RCC 7860 (cell line): ENCODE results near the gene ASNS.
A peak's percentile ranks its signal among the peaks of the same experiment; 100 is the strongest.
"Not testable (repeated sequence)": the region's sequence is repeated elsewhere in the genome, so short reads cannot be mapped to it uniquely, and the experiment has no call there.

ENCODE experiments used
- DNase-seq: peaks from one replicate; pipeline ENCODE4 v3.0.0-alpha.2; 2015; ENCODE audit warnings: low spot score
- FAIRE-seq: peaks from 2 replicates; lab custom pipeline; 2012; peaks lifted over from hg19 to GRCh38; lab: Jason Lieb, UNC

The ASNS gene

GRCh38 chr7:97872025-97872669 lies at the start of gene ASNS:
ASNS (minus strand) TSS chr7:97872408; CDS start chr7:97869156, 3,252 bp downstream.
- DNase-seq (peak; percentile 72), FAIRE-seq (no peak)

- not testable (repeated sequence) for FAIRE-seq, DNase-seq
These were observed 49.0 kb upstream of the ASNS start for GRCh38 chr7:97921254-97921653.

DNA sequence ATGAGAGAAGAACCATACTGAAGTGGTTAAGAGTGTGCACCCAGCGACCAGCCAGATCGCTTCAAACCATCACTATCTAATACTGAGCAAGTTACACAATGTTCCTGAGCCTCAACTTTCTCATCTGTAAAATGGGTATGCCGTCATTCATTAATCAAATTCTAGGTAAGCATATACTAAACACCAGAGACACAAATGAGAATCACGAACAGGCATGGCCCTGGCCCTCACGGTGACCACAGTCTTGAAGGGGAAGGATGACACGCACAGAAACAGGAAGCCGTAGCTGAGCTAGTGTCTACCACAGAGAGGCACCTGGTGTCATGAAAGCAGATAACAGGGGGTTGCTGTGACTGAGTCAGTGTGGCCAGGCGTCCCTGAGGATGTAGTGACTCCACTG lies 43.1 kb upstream of the ASNS start:
- not testable (repeated sequence) for DNase-seq, FAIRE-seq

DNA sequence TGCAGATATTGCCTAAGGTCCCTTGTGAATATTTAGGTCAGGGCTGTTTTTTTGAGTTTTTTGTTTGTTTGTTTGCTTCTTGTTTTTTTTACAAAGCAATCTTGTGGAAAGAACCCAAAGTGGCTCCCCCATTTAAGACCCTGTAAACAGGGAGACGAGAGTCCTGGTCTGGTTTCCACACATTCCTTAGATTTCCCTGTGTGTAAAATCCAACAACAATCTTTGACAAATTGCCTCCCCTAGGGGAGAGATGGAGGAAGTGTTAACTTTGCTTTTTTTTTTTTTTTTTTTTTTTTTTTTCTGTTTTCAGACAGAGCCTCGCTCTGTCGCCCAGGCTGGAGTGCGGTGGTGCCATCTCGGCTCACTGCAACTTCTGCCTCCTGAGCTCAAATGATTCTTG lies 40.1 kb upstream of the ASNS start:
- not testable (repeated sequence) for FAIRE-seq

GRCh38 chr7:97896893-97897292 lies 24.7 kb upstream of the ASNS start:
- not testable (repeated sequence) for FAIRE-seq

More for the DNA sequence above, 40.1 kb upstream of the ASNS start:
- DNase-seq: not testable (repeated sequence)

GRCh38 chr7:97891721-97892120 lies 19.5 kb upstream of the ASNS start:
- FAIRE-seq: not testable (repeated sequence)

More at GRCh38 chr7:97896893-97897292, 24.7 kb upstream of the ASNS start:
- DNase-seq: not testable (repeated sequence)

GRCh38 chr7:97879527-97879926 lies 7.3 kb upstream of the ASNS start:
- not testable (repeated sequence) for DNase-seq, FAIRE-seq

More at GRCh38 chr7:97891721-97892120, 19.5 kb upstream of the ASNS start:
- DNase-seq: not testable (repeated sequence)

DNA sequence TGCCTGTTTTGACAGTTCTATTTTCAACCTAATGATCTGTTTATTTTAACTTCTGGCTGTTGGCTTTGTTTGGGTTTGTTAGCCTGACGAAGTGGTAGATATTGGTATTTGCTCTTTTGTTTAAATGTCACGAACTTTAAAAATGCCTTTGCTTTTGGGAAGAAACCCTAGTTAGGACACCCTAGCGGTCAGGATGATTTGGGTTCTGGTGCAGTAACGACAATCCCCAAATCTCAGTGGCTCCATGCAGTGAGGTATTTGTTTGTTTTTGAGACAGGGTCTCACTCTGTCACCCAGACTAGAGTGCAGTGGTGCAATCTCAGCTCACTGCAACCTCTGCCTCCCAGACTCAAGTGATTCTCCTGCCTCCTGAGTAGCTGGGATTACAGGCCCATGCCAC lies 2.7 kb upstream of the ASNS start:
- not testable (repeated sequence) for FAIRE-seq, DNase-seq

GRCh38 chr7:97873606-97874005 lies 1.4 kb upstream of the ASNS start:
- FAIRE-seq (no peak), DNase-seq (no peak)

DNA sequence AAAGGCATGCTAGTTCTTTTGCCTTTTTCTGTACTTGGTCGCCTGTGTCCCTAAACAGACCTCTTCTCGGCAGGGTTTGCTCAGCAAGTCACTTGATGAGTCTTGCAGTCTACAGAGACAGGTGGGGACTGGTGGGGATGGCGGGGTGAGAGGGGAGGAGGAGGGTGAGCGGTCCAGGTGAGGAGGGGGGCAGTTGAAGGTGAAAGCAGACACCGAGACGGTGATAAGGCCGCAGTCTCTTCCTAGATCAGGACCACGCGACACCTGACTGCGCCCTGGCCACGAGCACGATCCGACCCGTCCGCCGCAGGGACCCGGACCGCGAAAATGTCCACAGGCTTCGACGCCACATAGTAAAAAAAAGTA lies 566 bp downstream of the ASNS start:
- DNase-seq: no peak
- no peak for FAIRE-seq

DNA sequence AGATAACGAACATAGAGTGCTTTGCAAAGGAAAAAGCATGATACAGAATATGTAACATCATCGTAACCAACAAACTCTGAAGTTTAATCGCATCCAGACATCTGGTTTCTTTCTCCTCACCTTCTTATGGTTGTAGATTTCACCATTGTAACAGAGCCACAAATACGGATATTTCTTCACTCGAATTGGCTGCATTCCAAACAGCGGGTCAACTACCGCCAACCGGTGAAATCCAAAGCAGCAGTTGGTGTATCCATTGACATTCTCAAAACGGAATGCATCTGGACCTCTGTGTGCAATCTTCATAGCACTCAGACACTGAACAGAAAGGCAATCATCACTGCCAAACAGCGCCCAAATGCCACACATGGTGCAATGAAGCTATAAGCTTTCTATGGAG lies 3.4 kb downstream of the ASNS start:
- DNase-seq: no peak
- FAIRE-seq: no peak

- DNase-seq (no peak), FAIRE-seq (no peak)
These were observed 3.9 kb downstream of the ASNS start for GRCh38 chr7:97868314-97868713.

DNA sequence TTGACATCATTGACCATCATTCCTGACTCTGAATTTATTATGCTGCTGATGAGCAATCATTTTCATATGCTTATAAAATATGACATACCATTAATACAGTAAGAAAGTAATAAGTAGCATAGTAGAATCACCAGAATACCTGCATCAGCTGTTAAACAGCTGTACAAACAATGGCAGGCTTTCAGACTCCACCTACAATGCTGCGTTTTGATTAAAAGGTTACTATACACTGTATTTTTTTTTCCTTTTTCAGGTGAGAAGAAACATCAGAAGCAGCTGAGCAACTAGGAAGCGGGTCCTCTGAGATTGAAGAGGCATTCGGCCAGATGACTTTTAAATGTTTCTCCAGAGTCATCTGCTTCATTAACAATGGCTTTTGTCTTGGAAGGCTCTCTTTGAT lies 7.1 kb downstream of the ASNS start:
- FAIRE-seq: no peak
- DNase-seq: no peak

DNA sequence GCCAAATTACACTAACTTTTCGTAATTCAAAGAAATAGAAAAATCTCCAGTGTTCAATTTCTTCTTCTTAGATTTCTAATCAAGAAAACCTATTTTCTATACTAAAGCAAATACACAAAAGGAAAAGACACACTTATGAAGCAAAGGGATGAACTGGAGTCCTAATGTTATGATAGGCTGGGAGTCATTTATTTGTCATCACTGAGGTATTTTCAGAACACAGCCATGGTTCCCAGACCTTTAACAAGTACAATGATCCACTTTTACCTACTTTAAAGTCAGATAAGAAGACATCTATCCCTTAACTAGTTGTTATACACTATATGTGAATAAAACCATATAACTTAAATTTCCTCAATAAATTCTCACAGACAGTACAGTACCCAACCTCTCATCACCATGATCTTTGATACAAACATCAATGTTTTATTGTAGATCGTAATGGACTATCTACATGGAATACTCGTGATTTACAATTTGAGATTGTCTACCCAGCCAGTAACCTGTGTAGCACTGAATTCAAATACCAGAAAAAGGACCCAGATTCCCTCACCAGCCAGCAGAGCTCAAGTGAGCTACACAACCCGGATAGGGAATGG lies 12.5 kb downstream of the ASNS start:
- FAIRE-seq (peak; percentile 15), DNase-seq (no peak)

DNA sequence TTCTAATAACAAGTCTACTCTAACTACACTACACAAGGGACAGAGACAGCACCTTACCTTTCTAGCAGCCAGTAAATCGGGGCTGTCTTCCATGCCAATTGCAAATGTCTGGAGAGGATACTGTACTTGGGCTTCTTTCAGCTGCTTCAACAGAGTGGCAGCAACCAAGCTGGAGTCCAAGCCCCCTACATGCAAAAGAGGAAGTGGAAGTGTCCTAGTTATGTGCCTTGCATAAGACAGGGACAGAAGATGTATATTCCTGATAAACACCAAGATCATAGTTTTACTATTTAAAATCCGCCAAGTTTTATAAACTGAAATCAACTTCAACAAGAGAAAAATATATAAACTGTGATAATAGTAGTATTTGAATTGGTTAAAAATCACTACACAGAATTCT lies 14.0 kb downstream of the ASNS start:
- no peak for FAIRE-seq

GRCh38 chr7:97857544-97857943 lies 14.7 kb downstream of the ASNS start:
- DNase-seq (no peak), FAIRE-seq (no peak)

More for the DNA sequence above, 14.0 kb downstream of the ASNS start:
- no peak for DNase-seq

DNA sequence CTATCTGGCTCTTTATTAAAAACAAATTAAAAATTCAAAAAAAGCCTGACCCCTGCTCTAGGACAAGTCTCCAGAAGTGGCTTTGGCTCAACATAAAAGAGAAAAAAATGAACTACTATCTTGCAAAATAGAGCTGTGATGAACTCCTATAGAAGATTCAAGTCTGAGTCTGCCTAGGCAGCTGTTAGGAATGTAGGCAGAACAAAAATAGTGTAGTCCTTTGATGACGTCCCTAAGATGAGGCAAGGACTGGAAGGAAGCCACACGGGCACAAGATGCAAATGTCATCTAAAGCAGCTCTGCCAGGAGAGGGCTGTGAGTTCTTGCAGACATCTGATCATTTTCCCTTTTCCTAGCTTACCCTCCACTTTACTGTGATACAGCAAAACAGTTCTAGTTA lies 20.5 kb downstream of the ASNS start:
- FAIRE-seq (no peak), DNase-seq (no peak)

DNA sequence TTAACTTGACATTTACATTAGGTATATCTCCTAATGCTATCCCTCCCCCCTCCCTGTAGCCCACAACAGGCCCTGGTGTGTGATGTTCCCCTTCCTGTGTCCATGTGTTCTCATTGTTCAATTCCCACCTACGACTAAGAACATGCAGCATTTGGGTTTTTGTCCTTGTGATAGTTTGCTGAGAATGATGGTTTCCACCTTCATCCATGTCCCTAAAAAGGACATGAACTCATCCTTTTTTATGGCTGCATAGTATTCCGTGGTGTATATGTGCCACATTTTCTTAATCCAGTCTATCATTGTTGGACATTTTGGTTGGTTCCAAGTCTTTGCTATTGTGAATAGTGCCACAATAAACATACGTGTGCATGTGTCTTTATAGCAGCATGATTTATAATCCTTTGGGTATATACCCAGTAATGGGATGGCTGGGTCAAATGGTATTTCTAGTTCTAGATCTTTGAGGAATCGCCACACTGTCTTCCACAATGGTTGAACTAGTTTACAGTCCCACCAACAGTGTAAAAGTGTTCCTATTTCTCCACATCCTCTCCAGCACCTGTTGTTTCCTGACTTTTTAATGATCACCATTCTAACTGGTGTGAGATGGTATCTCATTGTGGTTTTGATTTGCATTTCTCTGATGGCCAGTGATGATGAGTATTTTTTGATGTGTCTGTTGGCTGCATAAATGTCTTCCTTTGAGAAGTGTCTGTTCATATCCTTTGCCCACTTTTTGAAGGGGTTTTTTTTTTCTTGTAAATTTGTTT lies 21.8 kb downstream of the ASNS start:
- not testable (repeated sequence) for FAIRE-seq

GRCh38 chr7:97847791-97848190 lies 24.4 kb downstream of the ASNS start:
- no peak for DNase-seq

More for the DNA sequence above, 21.8 kb downstream of the ASNS start:
- not testable (repeated sequence) for DNase-seq

GRCh38 chr7:97846945-97847344 lies 25.3 kb downstream of the ASNS start:
- no peak for FAIRE-seq
- no peak for DNase-seq

More at GRCh38 chr7:97847791-97848190, 24.4 kb downstream of the ASNS start:
- FAIRE-seq: no peak

- FAIRE-seq (peak; percentile 73), DNase-seq (peak; percentile 26)
These were observed 26.5 kb downstream of the ASNS start for GRCh38 chr7:97845622-97846203.
